NCI-H146 treated with DMSO at 0.1 percent for 48 hours (cell line): ENCODE measurements around the gene SNAI3.
A peak's percentile ranks its signal among the peaks of the same experiment; 100 is the strongest.

ENCODE experiments used
- DNase-seq: peaks from one replicate; lab custom pipeline; 2025; ENCODE audit not compliant: unreplicated experiment; lab: John Stamatoyannopoulos, UW

Gene SNAI3

DNA sequence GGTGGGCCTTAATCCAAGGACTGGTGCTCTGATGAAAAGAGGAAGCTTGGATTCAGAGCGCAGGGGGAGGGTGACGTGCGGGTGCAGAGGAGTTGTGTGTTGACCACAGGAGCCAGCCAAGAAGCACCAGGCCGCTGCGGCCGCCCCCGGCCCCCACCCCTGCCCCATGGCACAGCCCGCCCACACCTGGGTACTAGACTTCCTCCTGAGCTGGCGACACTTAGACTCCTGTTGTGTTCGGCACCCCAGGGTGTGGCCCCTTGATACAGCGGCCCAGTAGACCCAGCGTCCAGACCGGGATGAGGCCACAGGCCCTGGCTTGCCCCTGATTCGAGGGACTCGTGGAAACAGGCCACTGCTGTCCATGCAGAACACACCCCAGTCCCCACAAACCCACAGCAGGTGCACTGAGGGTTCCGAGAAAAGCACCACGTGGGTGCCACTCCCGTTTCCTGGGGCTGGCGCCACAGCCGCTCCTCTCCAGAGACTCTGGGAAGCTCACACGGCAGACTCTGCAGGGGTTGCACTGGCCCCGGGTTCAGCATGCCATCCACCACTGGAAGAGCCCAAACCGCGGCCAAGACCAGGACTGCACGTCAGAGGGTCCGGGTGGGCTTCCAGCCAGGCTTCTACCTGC lies 5.7 kb upstream of the SNAI3 start:
- no peak for DNase-seq

DNA sequence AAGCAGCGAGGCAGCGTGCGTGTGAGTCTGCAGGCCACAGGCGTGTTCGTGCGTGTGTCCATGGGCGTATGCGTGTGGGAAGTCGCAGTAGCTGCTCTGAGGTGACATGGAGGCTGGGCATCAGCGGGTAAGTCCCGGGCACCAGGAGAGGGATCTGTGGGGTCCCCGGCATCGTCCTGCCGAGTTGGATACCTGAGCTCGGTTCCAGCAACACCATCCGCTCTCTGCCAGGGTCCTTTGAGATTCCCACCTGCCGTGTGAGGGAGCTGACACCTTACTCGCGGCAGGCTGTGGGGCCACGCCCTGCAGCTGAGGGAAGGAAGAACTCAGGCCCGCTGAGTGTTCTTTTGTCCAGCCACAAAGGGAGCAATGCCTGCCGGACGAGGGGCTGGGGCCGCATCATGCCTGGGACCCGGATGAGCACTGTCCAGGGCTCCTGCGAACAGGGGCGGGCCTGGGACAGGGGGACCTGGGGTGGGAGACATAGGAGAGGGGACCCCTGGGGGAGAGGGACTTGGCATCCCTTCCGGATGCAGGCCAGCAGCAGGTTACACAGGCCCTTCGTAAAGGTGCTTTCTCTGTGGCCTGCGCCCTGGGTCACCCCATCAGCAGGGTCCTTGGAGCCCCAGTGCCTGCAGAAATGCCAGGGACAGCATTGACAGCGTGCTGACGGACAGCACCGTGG lies 5.0 kb upstream of the SNAI3 start:
- DNase-seq, result no peak

DNA sequence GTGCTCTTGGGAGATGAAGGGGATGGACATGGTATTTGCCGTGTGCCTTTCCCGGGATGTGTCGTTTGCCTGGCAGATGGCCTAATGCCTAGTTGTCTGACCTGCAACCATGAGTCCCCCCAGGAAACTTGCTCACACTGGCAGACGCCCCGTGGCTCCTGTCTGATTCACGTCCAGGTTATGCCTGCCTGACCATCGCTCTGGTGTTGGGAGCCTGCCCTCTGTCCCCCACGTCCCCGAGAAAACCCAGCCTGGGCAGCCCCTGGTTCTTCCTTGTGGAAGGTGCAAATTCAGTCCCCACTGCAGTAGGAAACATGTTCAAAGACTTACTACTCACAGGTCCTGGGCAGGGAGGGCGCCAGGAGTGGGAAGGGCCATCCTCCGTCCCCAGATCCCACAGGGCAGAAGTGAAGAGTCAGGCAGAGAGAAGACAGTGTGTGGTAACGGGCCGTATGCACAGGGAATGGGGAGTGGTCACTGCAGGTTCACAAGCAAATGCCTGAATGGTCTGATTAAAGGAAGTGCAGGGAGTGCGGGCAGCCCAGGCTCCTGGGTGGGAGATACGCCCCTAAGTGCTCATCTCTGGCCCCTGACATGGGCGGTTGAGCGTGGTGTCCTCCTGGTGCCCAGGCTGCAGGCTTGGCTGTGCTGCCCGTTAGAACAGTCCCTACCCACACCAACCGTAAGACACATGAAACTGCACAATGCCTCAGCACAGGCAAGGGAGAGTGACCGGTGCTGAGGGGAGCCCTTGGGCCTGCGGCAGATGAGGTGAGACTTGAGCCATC lies 4.2 kb upstream of the SNAI3 start:
- DNase-seq, result no peak

DNA sequence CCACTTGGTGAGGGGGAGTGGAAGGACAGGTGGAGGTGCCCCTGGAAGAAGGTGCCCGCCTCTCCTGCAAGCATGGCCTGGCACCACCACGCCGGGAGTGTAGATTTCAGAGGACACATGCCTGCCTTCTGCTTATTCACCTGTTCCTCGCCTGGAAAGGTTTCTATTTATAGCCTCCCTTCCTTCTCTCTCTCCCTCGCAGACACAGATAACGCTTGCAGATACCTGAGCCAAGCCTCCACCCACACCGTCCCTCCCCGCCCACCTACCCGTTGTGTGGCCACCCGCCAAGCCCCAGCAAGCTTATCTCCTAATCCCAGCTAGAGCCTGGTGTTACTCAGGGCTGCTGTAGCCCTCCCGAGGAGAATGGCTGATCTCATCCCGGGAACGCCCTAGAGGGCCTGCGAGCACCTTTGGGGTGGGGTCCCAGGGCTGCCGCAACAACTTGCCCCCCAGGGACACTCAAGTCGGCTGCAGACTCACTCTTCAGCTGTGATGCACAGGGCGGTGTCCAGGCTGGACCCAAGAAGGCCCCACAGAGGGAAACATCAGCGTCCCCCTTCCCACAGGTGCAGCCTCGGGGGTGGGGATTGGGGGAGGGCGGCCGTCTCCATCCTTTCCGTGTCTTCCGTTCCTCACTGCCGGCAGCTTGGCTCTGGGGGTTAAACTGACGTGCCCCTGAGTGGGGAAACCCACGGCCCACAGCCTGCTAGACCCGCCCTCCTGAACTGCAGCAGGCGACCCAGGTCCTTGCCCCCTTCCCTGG lies 1.9 kb upstream of the SNAI3 start:
- DNase-seq, result peak; percentile 69

DNA sequence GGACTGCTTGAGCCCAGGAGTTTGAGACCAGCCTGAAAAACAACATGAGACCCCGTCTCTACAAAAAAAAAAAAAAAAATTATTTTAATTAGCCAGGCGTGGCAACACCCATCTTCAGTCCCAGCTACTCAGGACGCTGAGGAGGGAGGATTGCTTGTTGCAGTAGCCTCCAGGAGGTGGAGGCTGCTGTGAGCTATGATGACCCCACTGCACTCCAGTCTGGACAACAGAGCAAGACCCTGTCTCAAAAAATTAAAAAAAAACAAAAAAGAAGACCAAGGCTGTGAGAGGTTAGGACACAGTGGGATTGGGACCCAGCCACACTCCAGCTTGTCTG lies 1.3 kb upstream of the SNAI3 start:
- no peak for DNase-seq

GRCh38 chr16:88687254-88687576 lies 908 bp upstream of the SNAI3 start:
- DNase-seq, result no peak

DNA sequence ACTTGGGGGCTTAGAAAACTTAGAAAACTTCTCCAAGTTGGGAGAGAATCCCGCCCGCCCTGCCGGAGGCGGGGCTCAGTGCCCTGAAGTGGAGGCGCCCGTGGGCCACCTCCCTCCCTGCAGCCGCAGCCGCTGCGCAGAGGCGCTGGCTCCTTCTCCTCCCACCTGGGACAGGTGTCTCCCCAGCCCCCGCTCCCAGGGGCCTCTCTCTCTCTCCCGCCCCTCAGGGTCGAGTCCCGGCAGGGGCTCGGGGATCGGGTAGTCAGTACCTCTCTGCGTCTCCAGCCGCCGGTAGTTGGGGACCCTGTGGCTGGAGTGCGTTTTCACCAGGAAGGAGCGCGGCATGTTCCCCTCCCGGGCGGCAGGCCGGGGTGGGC lies 257 bp downstream of the SNAI3 start:
- DNase-seq, result no peak

GRCh38 chr16:88685156-88686061 lies 898 bp downstream of the SNAI3 start:
- DNase-seq, result no peak

- DNase-seq, result no peak
These were observed 1.6 kb downstream of the SNAI3 start for GRCh38 chr16:88684569-88685155.

- no peak for DNase-seq
These were observed 4.4 kb downstream of the SNAI3 start for GRCh38 chr16:88681709-88682451.

DNA sequence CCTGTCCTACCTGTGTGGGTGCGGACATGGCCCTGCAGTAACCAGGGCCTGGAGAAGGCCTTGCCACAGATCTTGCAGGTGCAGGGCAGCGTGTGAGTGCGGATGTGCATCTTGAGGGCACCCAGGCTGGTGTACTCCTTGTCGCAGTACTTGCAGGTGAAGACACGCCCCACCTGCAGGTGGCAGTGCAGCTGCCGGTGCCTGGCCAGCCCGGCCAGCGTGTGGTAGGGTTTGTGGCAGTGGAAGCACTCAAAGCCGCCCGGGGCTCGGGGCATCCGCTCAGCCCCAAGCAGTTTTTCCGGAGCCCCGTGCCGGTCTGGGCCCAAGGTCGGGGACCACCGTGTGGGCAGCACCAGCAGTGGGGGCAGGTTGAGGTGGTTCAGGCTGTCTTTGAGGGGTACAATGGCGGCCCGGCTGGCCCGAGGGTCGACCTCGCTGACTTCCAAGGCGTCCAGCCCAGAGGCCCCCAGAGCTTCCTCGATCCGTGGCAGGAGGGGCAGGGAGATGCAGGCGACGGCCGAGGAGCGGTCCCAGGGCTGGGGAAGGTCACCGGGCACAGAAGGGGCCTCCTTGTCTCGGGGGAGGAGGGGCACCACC lies 5.1 kb downstream of the SNAI3 start:
- DNase-seq, result no peak

- no peak for DNase-seq
These were observed 5.7 kb downstream of the SNAI3 start for GRCh38 chr16:88680554-88681083.

- DNase-seq, result no peak
These were observed 7.9 kb downstream of the SNAI3 start for GRCh38 chr16:88678224-88678979.

GRCh38 chr16:88677721-88678120 lies 8.6 kb downstream of the SNAI3 start:
- DNase-seq, result no peak

DNA sequence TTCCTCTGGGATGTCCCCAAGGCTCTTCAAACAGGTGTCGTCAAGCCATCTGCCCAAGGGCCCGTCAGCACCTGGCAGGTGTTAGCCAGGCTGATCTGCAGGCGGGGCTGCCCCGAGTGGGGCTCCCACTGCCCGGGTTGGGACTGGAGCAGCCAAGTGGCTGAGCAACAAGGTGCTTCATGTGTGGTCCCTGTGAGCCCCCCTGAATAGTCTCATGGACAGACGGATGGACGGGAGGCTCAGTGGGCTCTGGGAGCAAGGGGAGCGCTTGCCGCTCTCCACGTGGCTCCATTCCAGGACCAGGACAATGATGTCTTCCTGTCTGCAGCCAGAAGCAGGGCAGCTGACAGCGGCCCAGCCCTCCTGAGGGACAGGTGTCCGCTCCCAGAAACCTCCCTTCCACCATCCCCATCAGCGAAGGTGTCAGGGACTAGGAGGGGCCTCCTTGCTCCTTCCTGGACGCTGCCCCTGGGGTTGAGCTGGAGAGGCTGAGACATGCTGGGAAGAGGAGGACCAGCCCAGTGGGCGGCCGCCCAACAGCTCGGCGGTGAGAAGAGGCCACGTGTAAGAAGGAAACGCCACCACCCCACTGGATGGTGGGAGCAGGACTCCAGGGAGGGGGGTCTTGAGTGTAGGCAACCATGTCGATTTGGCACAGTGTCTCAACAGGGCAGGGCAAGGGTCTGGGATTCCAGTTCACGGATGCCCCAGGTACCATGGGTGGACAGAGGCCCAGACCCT lies 9.6 kb downstream of the SNAI3 start:
- no peak for DNase-seq

GRCh38 chr16:88673716-88674379 lies 12.5 kb downstream of the SNAI3 start:
- DNase-seq, result no peak

DNA sequence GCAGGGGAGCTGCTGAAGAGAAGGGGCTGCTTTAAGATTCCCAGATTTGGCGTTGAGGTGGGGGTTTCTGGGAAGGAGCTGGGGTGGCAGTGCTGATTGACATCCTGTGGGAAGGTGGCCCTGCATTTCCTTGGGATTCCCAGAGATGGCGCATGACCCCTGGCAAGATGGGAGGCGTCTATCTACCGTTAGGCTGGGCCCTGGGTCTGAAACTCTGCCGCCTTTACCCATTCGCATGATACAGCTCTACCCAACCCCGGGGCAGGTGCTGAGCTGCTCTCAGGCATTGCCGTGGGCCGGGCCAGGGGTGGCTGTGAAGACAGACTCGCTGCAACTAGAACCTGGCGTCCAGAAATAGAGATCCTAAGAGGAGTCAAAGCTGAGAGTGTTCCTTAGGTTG lies 13.5 kb downstream of the SNAI3 start:
- DNase-seq, result no peak
